ENCODE measurements around the gene ATP6V1B1.
A peak's percentile ranks its signal among the peaks of the same experiment; 100 is the strongest.

ATP6V1B1 gene

GRCh38 chr2:70944111-70944690, 8.5 kb downstream of the ATP6V1B1 start:
- DNase-seq (ENCODE audit: low spot score) = no peak

DNA sequence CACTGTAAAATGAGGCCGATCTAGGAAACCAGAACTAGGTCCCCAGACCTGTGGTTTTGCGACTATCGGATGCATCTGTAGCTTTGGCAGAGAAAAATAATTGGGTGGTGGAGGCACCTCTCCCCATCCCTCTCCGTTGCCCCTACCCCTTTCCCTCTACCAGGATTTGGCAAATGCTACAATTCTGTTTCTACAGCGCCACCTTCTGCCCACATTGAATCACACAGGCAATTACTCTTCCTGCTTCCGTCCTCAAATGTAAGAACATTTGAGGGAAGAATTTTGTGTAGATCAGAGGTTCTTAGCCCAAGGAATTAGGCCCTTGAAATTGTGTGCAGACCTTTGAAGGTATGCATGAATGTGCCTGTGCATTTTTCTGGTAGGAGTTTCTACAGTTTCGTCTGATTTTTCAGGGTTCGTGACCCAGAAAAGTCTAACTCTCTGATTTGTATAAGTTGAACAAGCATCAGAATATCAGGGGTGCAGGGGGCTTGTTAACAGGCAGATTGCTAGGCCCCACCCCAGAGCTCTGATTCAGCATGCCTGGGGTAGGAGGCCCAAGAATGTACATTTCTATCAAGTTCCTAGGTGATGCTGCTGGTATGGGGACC, 11.2 kb downstream of the ATP6V1B1 start:
- peak; percentile 39 for DNase-seq (ENCODE audit: low spot score)

- DNase-seq (ENCODE audit: low spot score) = no peak
These were observed 12.0 kb downstream of the ATP6V1B1 start for GRCh38 chr2:70947556-70948184.

DNA sequence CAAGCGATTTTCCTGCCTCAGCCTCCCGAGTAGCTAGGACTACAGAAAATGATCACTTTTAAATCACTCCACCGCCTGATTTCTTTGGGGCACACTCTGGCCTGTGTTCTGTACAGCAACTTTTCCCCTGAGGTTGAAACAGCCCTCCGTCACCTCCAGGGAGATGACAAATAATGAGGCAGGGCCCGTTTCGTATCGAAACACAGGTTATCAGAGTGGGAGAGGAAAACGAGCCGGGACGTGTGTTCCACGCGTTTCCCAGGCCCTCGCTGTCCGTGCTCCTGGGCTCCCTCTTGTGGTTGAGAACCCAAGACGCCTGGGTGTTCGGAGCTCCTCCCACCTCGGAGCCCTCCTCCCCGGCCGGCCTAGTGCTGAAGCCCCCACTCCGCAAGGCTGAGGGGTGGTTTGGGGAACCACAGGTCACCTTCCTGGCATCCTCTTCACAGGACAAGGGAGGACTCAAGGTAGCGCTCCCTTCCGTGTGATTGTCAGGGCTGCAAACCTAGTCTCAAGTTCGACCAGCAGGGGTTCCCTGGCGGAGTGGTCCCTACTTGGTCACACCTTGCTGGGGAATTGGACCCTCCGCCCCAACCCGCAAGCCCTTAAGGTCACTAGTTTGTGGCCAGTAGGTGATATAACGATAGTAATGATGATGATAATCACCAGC, 12.8 kb downstream of the ATP6V1B1 start:
- peak; percentile 69 for DNase-seq (ENCODE audit: low spot score)

GRCh38 chr2:70949086-70949485, 13.4 kb downstream of the ATP6V1B1 start:
- DNase-seq (ENCODE audit: low spot score) = no peak

GRCh38 chr2:70954886-70955285, 19.2 kb downstream of the ATP6V1B1 start:
- DNase-seq (ENCODE audit: low spot score) = no peak

- no peak for DNase-seq (ENCODE audit: low spot score)
These were observed 20.4 kb downstream of the ATP6V1B1 start for GRCh38 chr2:70956141-70956540.

GRCh38 chr2:70957798-70958197, 22.1 kb downstream of the ATP6V1B1 start:
- DNase-seq (ENCODE audit: low spot score) = no peak

- no peak for DNase-seq (ENCODE audit: low spot score)
These were observed 23.1 kb downstream of the ATP6V1B1 start for GRCh38 chr2:70958759-70959158.

GRCh38 chr2:70959271-70959761, 23.6 kb downstream of the ATP6V1B1 start:
- DNase-seq (ENCODE audit: low spot score) = no peak

DNA sequence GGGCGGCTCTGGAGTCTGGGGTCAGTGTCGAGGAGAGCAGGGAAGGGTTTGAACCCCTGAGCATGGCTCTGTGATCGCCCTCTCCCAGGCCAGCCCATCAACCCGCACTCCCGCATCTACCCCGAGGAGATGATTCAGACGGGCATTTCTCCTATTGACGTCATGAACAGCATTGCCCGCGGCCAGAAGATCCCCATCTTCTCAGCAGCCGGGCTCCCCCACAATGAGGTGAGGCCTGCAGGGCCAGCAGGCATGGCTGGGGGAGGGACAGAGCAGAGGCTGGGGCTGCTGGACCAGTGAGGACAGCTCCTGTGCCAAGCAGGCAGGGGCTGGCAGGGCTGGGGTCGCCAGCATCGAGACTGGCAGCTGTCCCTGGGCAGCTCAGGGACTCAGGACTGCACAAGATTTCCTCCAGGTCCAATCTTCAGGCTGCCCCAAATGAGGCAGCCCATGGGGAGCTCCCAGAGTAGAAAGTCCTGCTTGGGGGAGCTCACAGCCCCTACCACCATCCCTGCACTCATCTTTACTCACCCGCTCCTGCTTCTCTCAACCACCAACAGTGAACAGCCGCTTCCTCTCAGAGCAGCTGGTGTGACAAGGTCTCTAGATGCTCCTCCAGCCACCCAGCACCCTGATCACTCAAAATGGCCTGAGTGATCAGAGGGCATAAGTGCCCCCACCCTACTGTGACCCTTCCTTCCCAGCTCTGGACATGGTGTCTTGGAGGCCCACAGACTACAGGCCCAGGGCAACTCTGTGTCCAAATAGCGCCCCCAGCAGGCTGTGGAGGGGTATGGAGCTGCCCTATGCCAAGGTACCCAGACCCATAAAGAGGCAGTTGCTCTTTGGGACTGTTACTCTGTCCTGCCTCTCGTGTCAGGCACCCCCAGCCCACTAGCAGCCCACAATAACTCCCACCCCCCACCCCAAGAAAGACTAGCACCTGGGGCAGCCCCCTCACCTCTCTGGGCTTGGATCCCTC, 24.4 kb downstream of the ATP6V1B1 start:
- DNase-seq (ENCODE audit: low spot score) = no peak

DNA sequence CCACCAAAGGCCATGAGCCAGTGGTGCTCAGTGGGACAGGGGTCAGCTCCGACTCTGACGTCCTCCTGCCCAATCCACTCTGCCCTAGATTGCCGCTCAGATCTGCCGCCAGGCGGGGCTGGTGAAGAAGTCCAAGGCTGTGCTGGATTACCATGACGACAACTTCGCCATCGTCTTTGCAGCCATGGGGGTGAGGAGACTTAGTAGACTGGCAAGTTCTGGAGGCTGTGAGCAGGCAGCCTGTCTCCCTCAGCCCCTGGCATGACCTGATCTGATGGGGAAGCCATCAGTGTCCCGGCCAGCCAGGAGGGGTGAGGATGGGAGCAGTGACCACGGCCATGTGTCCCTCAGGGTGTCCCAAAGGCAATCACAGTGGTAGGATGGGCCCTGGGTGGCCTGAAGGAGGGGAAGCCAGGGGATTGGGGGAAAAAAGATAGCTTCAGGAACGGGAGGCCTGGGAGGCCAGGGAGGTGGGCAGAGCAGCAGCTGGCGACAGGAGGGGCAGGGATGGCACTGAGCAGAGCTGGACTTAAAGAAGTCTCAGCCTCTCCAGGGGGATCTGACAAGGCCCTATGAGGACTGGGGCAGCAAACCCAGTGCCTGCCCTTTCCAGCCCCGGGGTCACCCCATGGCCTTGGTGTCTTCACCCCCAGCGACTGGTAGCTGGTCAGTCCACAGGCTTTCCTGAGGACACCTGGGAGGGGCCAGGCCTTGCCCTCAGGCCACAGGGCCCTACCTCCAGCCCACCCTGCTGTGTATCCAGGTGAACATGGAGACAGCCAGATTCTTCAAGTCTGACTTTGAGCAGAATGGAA, 25.3 kb downstream of the ATP6V1B1 start:
- no peak for DNase-seq (ENCODE audit: low spot score)

- no peak for DNase-seq (ENCODE audit: low spot score)
These were observed 25.9 kb downstream of the ATP6V1B1 start for GRCh38 chr2:70961648-70961994.

DNA sequence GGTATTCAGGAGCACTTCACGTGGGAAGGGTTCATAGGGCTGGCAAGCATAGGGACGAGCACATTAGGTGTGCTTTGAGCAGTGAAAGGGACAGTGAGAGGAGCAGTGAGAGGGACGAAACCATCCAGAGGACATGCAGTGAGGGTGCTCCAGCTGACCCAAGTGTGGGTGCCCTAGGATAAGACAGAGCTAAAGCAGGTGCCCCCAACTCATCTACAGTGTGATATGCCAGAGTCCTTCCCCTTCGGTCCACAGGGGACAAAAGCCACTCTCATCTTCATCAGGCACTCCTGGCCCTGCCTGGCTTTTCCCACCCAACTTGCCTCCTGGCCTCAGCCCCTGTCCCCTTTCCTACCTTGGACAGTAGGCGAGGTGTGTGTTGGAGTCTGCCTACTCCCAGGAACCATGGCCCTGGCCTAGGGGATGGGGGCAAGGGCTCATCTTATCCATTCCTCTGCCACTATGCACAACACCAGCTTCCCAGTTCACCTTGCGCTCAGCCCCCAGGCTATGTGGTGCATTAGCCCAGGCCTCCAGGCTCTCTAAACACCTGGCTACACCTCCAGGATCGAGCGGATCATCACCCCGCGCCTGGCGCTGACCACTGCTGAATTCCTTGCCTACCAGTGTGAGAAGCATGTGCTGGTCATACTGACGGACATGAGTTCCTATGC, 26.6 kb downstream of the ATP6V1B1 start:
- no peak for DNase-seq (ENCODE audit: low spot score)

GRCh38 chr2:70962885-70963878, 27.5 kb downstream of the ATP6V1B1 start:
- DNase-seq (ENCODE audit: low spot score) = no peak

- no peak for DNase-seq (ENCODE audit: low spot score)
These were observed 28.4 kb downstream of the ATP6V1B1 start for GRCh38 chr2:70964133-70964532.

GRCh38 chr2:70964596-70965386, 29.1 kb downstream of the ATP6V1B1 start:
- peak; percentile 78 for DNase-seq (ENCODE audit: low spot score)

DNA sequence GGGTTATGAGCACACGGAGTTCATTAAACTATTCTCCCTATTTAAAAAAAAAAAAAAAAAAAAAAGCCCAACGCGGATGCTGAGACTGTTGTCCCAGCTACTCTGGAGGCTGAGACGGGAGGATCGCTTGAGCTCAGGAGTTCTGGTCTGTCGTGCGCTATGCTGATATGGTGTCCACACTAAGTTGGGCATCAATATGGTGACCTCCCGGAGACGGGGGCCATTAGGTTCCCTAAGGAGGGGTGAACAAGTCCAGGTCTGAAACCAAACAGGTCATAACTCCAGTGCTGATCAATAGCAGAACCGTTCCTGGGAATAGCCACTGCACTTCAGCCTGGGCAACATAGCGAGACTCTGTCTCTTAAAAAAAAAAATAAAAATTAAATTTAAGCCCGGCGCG, 29.8 kb downstream of the ATP6V1B1 start:
- no peak for DNase-seq (ENCODE audit: low spot score)
